HG03354 (cell line): ENCODE results near the gene RAP1GAP2.
"Not testable (repeated sequence)": the region's sequence is repeated elsewhere in the genome, so short reads cannot be mapped to it uniquely, and the experiment has no call there.

Experiments used
- ATAC-seq: cut with Tn5 transposase; IDR thresholded peaks from one replicate; pipeline ENCODE4 v1.9.1; 2021; ENCODE audit warnings: mild to moderate bottlenecking; ENCODE audit not compliant: unreplicated experiment, poor library complexity, severe bottlenecking

RAP1GAP2 gene

GRCh38 chr17:2871720-2872119 is 75.5 kb downstream of the RAP1GAP2 start:
- ATAC-seq = no peak

- ATAC-seq = no peak
Measured at GRCh38 chr17:2872282-2872681, 76.0 kb downstream of the RAP1GAP2 start.

DNA sequence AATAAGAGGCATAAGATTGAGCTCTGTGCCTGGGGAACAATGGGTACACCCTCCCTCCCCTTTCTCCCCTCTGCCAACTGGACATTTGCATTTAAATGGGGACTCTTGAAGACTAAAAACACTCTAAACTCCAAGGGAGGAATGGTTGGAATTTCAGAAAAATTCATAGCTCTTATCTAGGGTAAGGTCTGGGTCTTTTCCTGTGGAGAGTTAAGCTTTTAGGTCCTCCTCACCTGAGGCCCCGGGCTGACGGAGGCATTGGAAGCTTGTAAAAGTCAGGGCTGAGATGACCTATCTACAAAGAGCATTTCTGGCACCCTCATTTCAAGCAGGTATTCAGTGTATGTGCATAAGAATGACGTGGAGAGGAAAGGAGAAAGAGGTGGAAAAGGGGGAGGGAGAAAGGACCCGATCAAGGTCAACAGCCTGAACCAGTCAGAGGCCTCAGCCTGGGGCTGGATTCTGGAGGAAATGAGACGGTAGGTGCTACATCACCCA is 78.0 kb downstream of the RAP1GAP2 start:
- no peak for ATAC-seq

DNA sequence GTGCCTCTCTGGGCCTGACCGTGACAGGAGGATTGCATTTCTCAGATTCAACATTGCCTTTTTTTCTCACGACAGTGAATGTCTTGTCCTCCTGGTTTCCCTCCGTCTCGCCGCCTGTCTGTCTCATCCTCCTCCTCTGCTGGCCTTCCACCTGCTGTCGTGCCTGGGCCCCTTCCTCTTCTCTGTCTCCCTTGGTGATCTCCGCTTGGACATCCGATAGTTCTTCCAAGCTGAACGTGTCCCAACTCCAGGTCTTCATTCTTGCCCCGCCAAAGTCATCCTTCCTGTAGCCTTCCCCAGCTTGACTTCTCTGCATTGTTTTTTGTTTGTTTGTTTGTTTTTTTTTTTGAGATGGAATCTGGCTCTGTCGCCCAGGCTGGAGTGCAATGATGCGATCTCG is 79.4 kb downstream of the RAP1GAP2 start:
- ATAC-seq = no peak

GRCh38 chr17:2876467-2876866 is 80.2 kb downstream of the RAP1GAP2 start:
- ATAC-seq = no peak

DNA sequence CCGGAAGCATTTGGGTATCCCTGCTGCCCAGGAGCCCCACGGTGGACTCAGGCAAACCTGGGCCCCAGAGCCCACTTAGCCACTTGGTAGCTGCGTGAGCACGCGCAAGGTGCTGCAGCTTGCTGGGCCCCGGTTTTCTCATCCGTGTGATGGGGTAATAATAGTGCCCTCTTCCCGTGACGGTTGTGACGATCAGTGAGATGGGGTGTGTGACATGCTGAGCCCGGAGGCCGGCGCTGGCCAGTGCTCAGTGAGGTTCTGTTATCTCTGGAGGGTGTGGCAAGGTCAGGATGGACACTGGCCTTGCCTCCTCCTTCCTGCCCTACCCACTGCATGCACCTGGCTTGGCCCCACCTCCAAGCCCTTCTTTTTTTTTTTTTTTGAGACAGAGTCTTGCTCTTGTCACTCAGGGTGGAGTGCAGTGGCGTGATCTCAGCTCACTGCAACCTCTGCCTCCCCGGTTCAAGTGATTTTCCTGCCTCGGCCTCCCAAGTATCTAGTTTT is 82.6 kb downstream of the RAP1GAP2 start:
- no peak for ATAC-seq

DNA sequence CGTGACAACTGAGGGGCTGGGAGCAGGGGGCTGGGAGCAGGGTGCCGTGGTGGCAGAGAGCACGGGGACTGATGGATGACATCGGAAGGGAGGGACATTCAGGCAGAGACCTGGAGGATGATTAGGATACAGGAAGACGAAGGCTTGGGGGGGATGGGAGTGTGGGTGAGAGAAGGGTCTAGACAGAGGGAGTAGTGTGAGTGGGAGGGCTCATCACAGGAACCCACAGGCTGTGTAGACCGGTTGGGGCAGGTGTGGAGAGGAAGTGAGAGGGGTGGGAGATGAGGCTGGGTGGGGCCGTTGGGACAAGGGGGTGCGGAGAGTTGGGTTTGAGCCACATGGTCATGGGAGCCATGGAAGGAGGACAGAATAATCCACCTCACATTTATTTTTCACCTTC is 83.8 kb downstream of the RAP1GAP2 start:
- ATAC-seq = no peak

DNA sequence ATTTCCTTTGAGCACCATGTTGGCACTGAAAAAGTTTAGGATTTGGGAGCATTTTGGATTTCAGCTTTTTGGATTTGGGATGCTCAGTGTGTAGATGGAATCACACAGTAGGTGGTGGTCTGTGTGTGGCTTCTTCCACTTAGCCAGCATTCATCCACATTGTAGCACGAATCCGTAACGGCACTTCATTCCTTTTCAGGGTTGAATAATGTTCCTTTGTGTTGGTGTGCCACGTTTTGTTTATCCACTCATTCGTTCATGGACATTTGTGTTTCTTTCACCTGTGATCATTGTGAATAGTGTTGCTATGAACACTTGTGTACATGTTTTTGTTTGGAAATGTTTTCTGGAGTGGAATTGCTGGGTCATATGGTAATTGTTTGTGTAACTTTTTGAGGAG is 85.1 kb downstream of the RAP1GAP2 start:
- no peak for ATAC-seq

DNA sequence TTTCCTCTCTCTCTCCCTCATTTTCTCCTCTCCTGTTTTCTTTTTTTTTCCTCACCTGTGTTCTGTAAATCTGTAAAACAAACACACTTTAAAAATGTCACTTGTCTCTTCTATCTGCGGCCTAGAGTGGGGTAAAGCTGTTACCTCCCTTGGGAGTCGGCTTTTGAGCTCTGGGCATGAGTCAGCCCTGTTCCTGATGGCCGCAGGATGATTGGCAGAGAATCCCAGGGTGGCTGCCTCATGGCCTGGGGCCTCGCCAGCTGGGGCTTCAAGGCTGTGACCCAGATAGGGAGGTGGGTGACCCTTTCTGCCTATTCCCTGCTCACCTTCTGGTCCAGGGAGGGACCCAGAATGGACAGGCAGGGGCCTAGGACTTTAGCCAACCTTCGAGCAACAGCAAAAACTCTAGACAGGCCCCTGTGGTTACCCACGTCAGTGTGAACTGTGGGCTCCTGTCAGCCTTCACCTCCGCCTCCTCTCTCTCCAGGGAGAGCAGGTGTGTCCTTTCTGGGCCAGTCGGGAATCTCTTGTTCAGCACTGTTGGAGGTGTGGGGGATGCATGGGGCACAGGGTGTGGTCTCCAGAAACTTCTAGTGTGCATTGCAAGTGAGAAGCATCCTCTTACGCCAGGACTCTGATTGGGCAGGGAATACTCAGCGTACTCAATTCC is 87.4 kb downstream of the RAP1GAP2 start:
- ATAC-seq = no peak

DNA sequence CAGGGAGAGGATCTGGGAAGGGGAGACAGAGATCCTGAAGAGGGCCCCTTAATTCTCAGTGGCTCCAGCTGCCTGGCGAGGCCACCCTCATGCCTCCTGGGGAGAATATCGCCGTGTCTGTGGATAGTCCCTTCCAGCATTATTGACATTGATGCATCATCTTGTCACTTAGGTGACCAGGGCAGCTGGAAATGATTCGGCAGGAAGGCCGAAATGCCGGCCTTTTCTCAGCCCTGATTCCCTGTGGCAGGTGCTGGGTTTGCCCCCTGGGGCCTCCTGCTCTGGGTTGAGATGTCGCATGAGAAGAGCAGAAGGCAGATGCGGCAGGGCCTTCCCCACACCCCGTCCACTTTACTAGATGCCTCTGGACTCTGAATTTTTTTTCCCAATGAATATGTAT is 89.5 kb downstream of the RAP1GAP2 start:
- ATAC-seq = no peak

GRCh38 chr17:2888326-2888725 is 92.1 kb downstream of the RAP1GAP2 start:
- no peak for ATAC-seq

GRCh38 chr17:2889256-2889655 is 93.0 kb downstream of the RAP1GAP2 start:
- ATAC-seq = no peak

DNA sequence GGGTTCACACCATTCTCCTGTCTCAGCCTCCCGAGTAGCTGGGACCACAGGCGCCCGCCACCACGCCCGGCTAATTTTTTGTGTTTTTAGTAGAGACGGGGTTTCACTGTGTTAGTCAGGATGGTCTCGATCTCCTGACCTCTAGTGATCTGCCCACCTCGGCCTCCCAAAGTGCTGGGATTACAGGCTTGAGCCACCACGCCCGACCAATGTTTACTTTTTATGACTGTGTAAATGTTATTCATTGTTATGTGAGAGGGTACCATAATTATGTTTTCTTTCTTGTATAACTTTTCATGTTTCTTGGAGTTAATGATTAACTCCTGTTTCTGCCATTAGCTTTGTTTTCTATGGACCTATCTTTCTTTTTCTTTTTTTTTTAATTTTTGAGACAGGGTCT is 94.5 kb downstream of the RAP1GAP2 start:
- not testable (repeated sequence) for ATAC-seq

GRCh38 chr17:2892305-2892971 is 96.2 kb downstream of the RAP1GAP2 start:
- no peak for ATAC-seq

DNA sequence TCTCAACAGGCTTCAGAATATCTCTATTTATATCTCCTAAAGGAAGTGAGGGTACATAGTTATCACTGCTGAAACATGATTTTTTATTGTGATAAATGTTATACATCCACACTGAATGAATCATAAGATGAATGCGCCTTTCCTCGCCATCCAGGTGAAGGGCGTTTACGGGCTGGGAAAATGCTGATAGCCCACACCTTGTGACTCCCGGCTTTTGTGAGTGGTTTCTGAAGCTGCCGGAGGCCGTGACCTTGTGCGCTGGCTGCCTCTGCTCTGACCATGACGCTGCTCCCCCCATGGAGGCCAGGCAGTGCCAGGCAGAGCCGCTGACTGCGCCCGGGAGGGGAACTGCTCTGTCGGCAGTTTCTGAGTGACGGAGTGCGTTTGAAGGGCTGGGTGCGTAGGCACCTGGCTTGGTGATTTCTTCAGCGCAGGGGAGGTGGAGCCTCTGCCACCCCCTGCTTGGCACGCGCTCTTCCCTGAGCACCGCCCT is 97.2 kb downstream of the RAP1GAP2 start:
- ATAC-seq = no peak

- ATAC-seq = no peak
Measured at GRCh38 chr17:2894782-2895181, 98.5 kb downstream of the RAP1GAP2 start.

DNA sequence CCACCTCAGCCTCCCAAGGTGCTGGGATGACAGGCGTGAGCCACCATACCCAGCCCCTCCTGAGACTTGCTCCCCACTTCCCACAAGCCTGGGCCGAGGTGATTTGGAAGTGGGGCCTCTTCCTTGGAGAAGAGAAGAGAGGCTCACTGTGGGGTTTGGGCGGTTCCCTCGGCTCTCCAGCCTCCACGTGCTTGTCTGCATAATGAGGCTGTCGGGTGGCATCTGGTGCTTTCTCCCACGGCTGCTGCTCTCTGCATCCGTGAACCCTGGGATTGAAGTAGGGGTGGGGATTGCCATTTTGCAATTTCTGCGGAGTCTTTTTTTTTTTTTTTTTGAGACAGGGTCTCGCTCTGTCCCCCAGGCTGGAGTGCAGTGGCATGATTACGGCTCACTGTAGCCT is 101.4 kb downstream of the RAP1GAP2 start:
- no peak for ATAC-seq

- no peak for ATAC-seq
Measured at GRCh38 chr17:2898255-2898926, 102.2 kb downstream of the RAP1GAP2 start.

DNA sequence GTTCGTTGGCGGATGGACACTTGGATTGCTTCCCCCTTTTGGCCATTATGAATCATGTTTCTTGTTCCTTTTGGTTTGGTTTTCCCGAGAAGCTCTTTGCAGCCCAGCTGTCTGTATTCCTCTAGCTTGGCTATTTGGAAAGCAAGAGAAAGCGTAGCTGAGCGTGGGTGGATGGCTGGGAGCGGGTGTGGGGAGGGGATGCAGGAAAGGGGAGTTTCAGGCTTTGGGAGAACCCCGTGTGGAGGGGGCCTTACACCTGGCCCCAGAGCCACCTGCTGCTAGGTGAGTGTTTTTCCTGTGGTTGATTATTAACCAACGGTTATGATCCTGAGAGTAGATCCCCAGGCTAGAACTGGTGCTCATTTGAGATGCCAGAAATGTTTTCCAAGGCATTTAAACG is 103.7 kb downstream of the RAP1GAP2 start:
- ATAC-seq = no peak

DNA sequence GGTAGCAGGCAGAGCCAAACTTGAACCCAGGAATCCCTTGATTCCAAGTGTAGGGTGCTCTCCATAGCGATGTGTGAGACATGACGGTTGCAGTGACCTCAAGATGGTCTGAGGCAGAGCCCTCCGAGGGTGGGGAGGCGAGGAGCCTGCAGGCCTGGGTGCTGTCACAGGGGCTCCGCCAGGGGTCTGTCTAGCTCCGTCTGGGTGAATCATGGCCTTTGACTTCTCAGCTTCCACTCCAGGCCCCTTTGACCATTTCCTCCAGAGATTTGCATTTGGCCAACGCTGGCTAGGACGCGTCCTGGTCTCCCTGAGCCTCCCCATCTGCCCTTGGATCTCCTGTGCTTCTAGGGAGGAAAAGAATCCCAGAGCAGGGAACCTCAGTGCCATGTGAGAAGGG is 104.6 kb downstream of the RAP1GAP2 start:
- ATAC-seq = no peak

GRCh38 chr17:2901582-2901981 is 105.3 kb downstream of the RAP1GAP2 start:
- no peak for ATAC-seq
